ENCODE measurements around the gene SLC8A2. TPM values are rescaled to one million over a fixed set of nuclear protein-coding genes. Genes with fewer than 3 reads are reported as not detected.
A peak's percentile ranks its signal among the peaks of the same experiment; 100 is the strongest.

SLC8A2 gene
- total and polyA plus RNA-seq, 10 of the 15 experiments (the other 5 are each of a cell fraction or from before 2014, with no cell fraction given) = not detected

DNA sequence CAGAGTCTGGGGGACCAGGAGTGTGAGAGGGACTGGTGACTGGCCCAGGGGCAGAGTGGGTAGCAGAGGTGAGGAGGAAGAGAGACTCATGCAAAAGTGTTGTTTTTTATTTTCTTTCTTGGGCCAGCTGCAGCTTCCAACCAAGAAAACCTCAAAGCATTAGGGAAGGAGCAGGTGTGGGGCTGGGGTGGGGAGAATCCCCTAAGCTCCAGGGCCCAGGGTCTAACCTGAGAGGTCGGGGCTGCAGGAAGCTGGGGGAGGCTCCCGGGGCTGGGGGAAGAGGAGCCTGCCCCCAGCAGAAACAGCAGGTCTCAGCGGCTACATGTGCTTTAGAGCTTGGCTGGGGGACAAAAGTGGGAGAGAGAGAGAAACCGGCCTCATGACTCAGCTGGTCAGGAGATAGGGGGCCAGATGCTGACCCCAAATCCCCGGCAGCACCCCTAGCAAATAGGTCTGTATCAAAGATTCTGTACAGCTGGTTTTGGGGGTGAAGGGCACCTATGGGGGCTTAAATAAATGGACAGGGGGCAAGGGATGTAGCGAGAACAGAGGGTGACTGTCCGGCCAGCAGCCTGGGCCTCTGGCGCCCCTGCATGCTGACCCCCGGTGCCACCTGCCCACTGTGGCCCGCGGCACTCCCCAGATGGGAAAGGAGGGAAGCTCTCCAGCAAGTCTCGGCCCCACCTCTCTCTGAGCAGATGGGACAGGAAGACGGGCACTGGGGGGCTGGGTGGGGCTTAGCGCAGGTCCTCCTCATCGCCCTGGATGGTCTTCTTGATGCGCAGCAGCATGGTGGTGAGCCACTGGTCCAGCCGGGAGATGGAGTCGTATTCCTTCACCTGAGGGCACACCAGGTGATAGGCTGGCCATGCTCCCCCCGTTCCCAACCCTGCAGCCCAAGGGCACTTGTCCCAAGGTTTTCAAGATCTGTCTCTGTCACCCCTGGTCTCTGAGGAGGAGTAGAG lies 16.1 kb upstream of the SLC8A2 start:
- TF ChIP-seq RUNX3 (IDR thresholded peaks at IDR 0.05; ENCODE audit: low read length) (peak; percentile 69), ZNF207 (IDR thresholded peaks at IDR 0.05; ENCODE audit: borderline replicate concordance) (no peak), TAF1 (IDR thresholded peaks at IDR 0.05; ENCODE audit: borderline replicate concordance, low read depth, low read length) (0 out of 2 replicates have a peak, but pooled peaks have one; percentile 14), TCF12 (IDR thresholded peaks at IDR 0.05; ENCODE audit: low read depth, low read length) (peak; percentile 80; the same call in 1 of the 2 replicates), POLR2A (IDR thresholded peaks at IDR 0.05; ENCODE audit: low read depth, low read length) (peak; percentile 26; the same call in 1 of the 2 replicates), TCF3 (IDR thresholded peaks at IDR 0.05; ENCODE audit: borderline replicate concordance, insufficient read depth, low read depth, low read length) (peak; percentile 60; the same call in 1 of the 2 replicates)
- TF ChIP-seq, protein P1, sequence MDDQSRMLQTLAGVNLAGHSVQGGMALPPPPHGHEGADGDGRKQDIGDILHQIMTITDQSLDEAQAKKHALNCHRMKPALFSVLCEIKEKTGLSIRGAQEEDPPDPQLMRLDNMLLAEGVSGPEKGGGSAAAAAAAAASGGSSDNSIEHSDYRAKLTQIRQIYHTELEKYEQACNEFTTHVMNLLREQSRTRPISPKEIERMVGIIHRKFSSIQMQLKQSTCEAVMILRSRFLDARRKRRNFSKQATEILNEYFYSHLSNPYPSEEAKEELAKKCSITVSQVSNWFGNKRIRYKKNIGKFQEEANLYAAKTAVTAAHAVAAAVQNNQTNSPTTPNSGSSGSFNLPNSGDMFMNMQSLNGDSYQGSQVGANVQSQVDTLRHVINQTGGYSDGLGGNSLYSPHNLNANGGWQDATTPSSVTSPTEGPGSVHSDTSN (IDR thresholded peaks at IDR 0.05; ENCODE audit: insufficient replicate concordance, low read depth, low read length) = no peak
- in situ Hi-C loops (cut with MboI) = no loop called here
- 73% methylated on average over 19 of the region's 19 CpGs for WGBS (ENCODE audit: insufficient coverage, insufficient replicate concordance, low lambda C conversion rate, missing lambda C conversion rate)

More for the DNA sequence above, 16.1 kb upstream of the SLC8A2 start:
- peaks cover 35% of the 10 kb centered on the region for H3K4me1 ChIP-seq (ENCODE audit: control insufficient read depth, insufficient read depth, low read length)
- H3K27me3 ChIP-seq (replicated peaks in 1 of 2; ENCODE audit: control insufficient read depth in 2 of 2, insufficient read depth in 2 of 2, low read length in 1 of 2) = no peaks in the 10 kb centered on the region
- TSS peak; percentile 37 for BruUV-seq (replicated peaks)
- CTCF ChIA-PET = interaction anchor here (0.9 to 1.1 kb wide), 2 partner anchors 24 to 96 kb away, joined by 3 to 4 read pairs; no protein-coding TSS in a partner anchor
- no peak for FAIRE-seq
- intact Hi-C loops (cut with micrococcal nuclease; ENCODE audit: unreplicated experiment) = no loop called here
- H2AFZ ChIP-seq (ENCODE audit: control insufficient read depth, low read depth, low read length) = no peak overlapping the region
- RAD21 ChIA-PET (ENCODE audit: unreplicated experiment) = no interaction called here
- peak overlapping the region; percentile 62 for H3K27ac ChIP-seq (ENCODE audit: control insufficient read depth, insufficient read depth)
- peaks cover 12% of the 10 kb centered on the region for H3K79me2 ChIP-seq (ENCODE audit: control insufficient read depth, insufficient read depth, low read length)
- H3K4me2 ChIP-seq (ENCODE audit: control insufficient read depth, insufficient read depth) = no peak overlapping the region
- no peak overlapping the region for H3K4me3 ChIP-seq
- SMC1A ChIA-PET (ENCODE audit: uncharacterized antibody, unreplicated experiment) = interaction anchor here (1.0 kb wide), 2 partner anchors 12 to 59 kb away, joined by 3 read pairs; no protein-coding TSS in a partner anchor
- H3K36me3 ChIP-seq (ENCODE audit: control insufficient read depth in 2 of 2, insufficient read depth in 2 of 2, low read length in 1 of 2) = peaks cover 12 to 20% of the 10 kb centered on the region in 2 experiments
- POLR2A ChIA-PET = interaction anchor here (0.8 to 1.1 kb wide), 2 partner anchors 11 to 23 kb away, joined by 3 read pairs; no protein-coding TSS in a partner anchor
- no peak for DNase-seq (ENCODE audit: low read depth, low spot score)
- no peak for ATAC-seq
- H3K9ac ChIP-seq (ENCODE audit: control insufficient read depth, insufficient read depth, low read length) = no peak overlapping the region
- no peaks in the 10 kb centered on the region for H3K9me3 ChIP-seq (replicated peaks; ENCODE audit: control insufficient read depth, insufficient read depth, low read length)
- H4K20me1 ChIP-seq (ENCODE audit: control insufficient read depth, insufficient read depth) = no peaks in the 10 kb centered on the region
